Natural killer cell treated with Interleukin-12 subunit alpha and Interleukin-12 subunit beta and Interleukin-15 and Interleukin-18, amount 100 ng/mL, for 72 hours (primary cell): ENCODE results near the gene C2CD3. TPM values are rescaled to one million over a fixed set of nuclear protein-coding genes. Genes with fewer than 3 reads are reported as not detected.

Experiments
- ATAC-seq, 2 donors: fragments of 150-1000 bp; cut with Tn5 transposase in 1 of 2; sonication (Bioruptor Pico), chemical (Tn5 transposase) in 1 of 2; 2 replicates each; pipeline ENCODE4 v1.10.0; 2021
- DNase-seq: peaks from one replicate; pipeline ENCODE4 v3.0.0; 2022; ENCODE audit warnings: low spot score
- H3K27ac Mint-ChIP-seq, 2 donors: 1 replicate in 1 of 2; 2 replicates in 1 of 2; pipeline ENCODE4 v1.8.0; 2022; ENCODE audit warnings: mixed read lengths in 2 of 2, mild to moderate bottlenecking in 1 of 2, moderate library complexity in 1 of 2
- H3K27me3 Mint-ChIP-seq, 2 donors: 1 replicate in 1 of 2; 2 replicates in 1 of 2; pipeline ENCODE4 v1.8.0; 2022; ENCODE audit warnings: mixed read lengths in 2 of 2
- H3K36me3 Mint-ChIP-seq: one replicate; pipeline ENCODE4 v1.8.0; 2022; ENCODE audit warnings: mixed read lengths
- H3K4me1 Mint-ChIP-seq, 2 donors: 1 replicate in 1 of 2; 2 replicates in 1 of 2; pipeline ENCODE4 v1.8.0; 2022; ENCODE audit warnings: low read depth in 2 of 2, mixed read lengths in 2 of 2, mild to moderate bottlenecking in 1 of 2
- H3K4me3 Mint-ChIP-seq: one replicate; pipeline ENCODE4 v1.8.0; 2022; ENCODE audit warnings: mixed read lengths
- H3K9me3 Mint-ChIP-seq: 2 replicates; pipeline ENCODE4 v1.8.0; 2022; ENCODE audit warnings: mixed read lengths
- total RNA-seq, 2 donors: library from RNA; stranded (reverse); gene quantifications; one replicate each; pipeline ENCODE4 v1.2.3, GENCODE V29; 2022

The C2CD3 gene
- total RNA-seq, 2 donors from 2014 or later, result 49.1 to 76.7 TPM

GRCh38 chr11:73971175-73971719 lies 199.6 kb downstream of the C2CD3 start:
- H3K27ac Mint-ChIP-seq, result peak overlapping the region; percentile 95 to 97
- DNase-seq (no peak), ATAC-seq (peak in 1 of 2 donors; percentile 15)
- peaks cover 52 to 58% of the 10 kb centered on the region in 2 donors for H3K4me1 Mint-ChIP-seq
- peaks cover 13% of the 10 kb centered on the region for H3K36me3 Mint-ChIP-seq
- H3K27me3 Mint-ChIP-seq, result no peaks in the 10 kb centered on the region
- H3K4me3 Mint-ChIP-seq, result no peak overlapping the region
- H3K9me3 Mint-ChIP-seq, result no peaks in the 10 kb centered on the region

- ATAC-seq (peak; percentile 45), DNase-seq (peak; percentile 47)
- Mint-ChIP-seq H3K27me3 (no peaks in the 10 kb centered on the region), H3K4me1 (peaks cover 45 to 53% of the 10 kb centered on the region in 2 donors), H3K4me3 (no peak overlapping the region), H3K9me3 (no peaks in the 10 kb centered on the region), H3K36me3 (peaks cover 8% of the 10 kb centered on the region), H3K27ac (peak overlapping the region; percentile 95 to 97)
These were observed 200.6 kb downstream of the C2CD3 start for GRCh38 chr11:73969991-73970800.

GRCh38 chr11:73969091-73969490 lies 201.7 kb downstream of the C2CD3 start:
- DNase-seq (no peak), ATAC-seq (no peak)
- Mint-ChIP-seq H3K27me3 (no peaks in the 10 kb centered on the region), H3K27ac (peak overlapping the region; percentile 95 to 97), H3K36me3 (no peaks in the 10 kb centered on the region), H3K4me3 (no peak overlapping the region), H3K4me1 (peaks cover 39 to 48% of the 10 kb centered on the region in 2 donors), H3K9me3 (no peaks in the 10 kb centered on the region)

GRCh38 chr11:73968356-73968966 lies 202.3 kb downstream of the C2CD3 start:
- ATAC-seq (no peak), DNase-seq (peak; percentile 56)
- Mint-ChIP-seq H3K9me3 (no peaks in the 10 kb centered on the region), H3K27me3 (no peaks in the 10 kb centered on the region), H3K4me3 (no peak overlapping the region), H3K27ac (peak overlapping the region; percentile 95 to 97), H3K36me3 (no peaks in the 10 kb centered on the region), H3K4me1 (peaks cover 38 to 47% of the 10 kb centered on the region in 2 donors)

GRCh38 chr11:73965764-73966121 lies 205.1 kb downstream of the C2CD3 start:
- Mint-ChIP-seq H3K36me3 (no peaks in the 10 kb centered on the region), H3K27ac (no peak overlapping the region), H3K4me1 (peaks cover 27 to 29% of the 10 kb centered on the region in 2 donors), H3K4me3 (no peak overlapping the region), H3K27me3 (no peaks in the 10 kb centered on the region), H3K9me3 (no peaks in the 10 kb centered on the region)
- DNase-seq (no peak), ATAC-seq (no peak)

- Mint-ChIP-seq H3K36me3 (no peaks in the 10 kb centered on the region), H3K27ac (peak overlapping the region in 1 of 2 donors; percentile 47), H3K4me3 (no peak overlapping the region), H3K27me3 (no peaks in the 10 kb centered on the region), H3K9me3 (no peaks in the 10 kb centered on the region), H3K4me1 (peaks cover 26 to 27% of the 10 kb centered on the region in 2 donors)
- peak; percentile 20 for DNase-seq
- ATAC-seq, result no peak
These were observed 205.6 kb downstream of the C2CD3 start for GRCh38 chr11:73965076-73965763.

- DNase-seq (peak; percentile 6), ATAC-seq (no peak)
- Mint-ChIP-seq H3K4me1 (peaks cover 13 to 15% of the 10 kb centered on the region in 2 donors), H3K9me3 (no peaks in the 10 kb centered on the region), H3K4me3 (no peak overlapping the region), H3K27ac (peak overlapping the region in 1 of 2 donors; percentile 47), H3K36me3 (no peaks in the 10 kb centered on the region), H3K27me3 (no peaks in the 10 kb centered on the region)
These were observed 206.9 kb downstream of the C2CD3 start for GRCh38 chr11:73963861-73964260.

Other genes with a start within 250 kb of the C2CD3 start
- under 1 TPM in 1 of 2 donors, not detected in 1; 0.47 TPM for gene DNAJB13, start 220.0 kb downstream of the C2CD3 start, total RNA-seq
- 100 to 1,000 TPM; 333 to 668 TPM for gene UCP2, start 188.2 kb downstream of the C2CD3 start, total RNA-seq
- gene UCP3, start 161.9 kb downstream of the C2CD3 start, total RNA-seq, result 1 to 10 TPM; 5.2 to 7.2 TPM
- 10 to 100 TPM; 50.6 to 51.5 TPM for gene PPME1, start 287 bp upstream of the C2CD3 start, total RNA-seq
- not detected for gene P4HA3, start 140.6 kb upstream of the C2CD3 start, total RNA-seq
- gene PGM2L1, start 227.4 kb upstream of the C2CD3 start, total RNA-seq, result 1 to 10 TPM; 1.4 to 2.4 TPM